AML-193 (cell line): Measurements from ENCODE around the gene ACAP3.

Experiments
- DNase-seq, 2 experiments: peaks; one replicate each; lab custom pipeline; 2025; lab: John Stamatoyannopoulos, UW

The ACAP3 gene

GRCh38 chr1:1307923-1308755, at the start of gene ACAP3, which contains the start of gene PUSL1:
Gene ACAP3, minus strand, starts transcription at chr1:1307930. Its CDS starts 115 bp downstream, at chr1:1307815.
Gene PUSL1, plus strand, starts transcription at chr1:1308597. Its CDS starts 47 bp downstream, at chr1:1308644.
- DNase-seq, result peak; percentile 87

GRCh38 chr1:1356796-1357401, 49.2 kb upstream of the ACAP3 start:
- DNase-seq, result no peak

- DNase-seq, result no peak
Observed at GRCh38 chr1:1356166-1356795, 48.6 kb upstream of the ACAP3 start.

- no peak for DNase-seq
Observed at GRCh38 chr1:1355416-1355815, 47.7 kb upstream of the ACAP3 start.

- DNase-seq, result no peak
Observed at GRCh38 chr1:1354271-1355247, 46.8 kb upstream of the ACAP3 start.

GRCh38 chr1:1353389-1354151, 45.8 kb upstream of the ACAP3 start:
- no peak for DNase-seq

GRCh38 chr1:1352786-1353388, 45.2 kb upstream of the ACAP3 start:
- DNase-seq, result no peak

GRCh38 chr1:1351511-1352427, 44.0 kb upstream of the ACAP3 start:
- DNase-seq, result no peak

GRCh38 chr1:1349256-1350012, 41.7 kb upstream of the ACAP3 start, which contains the start of gene DVL1:
Gene DVL1, minus strand, starts transcription at chr1:1349418. Its CDS starts 353 bp downstream, at chr1:1349065.
- DNase-seq, result peak; percentile 5 to 14

GRCh38 chr1:1348420-1349255, 40.9 kb upstream of the ACAP3 start:
- DNase-seq, result no peak

GRCh38 chr1:1347663-1348419, 40.1 kb upstream of the ACAP3 start:
- DNase-seq, result no peak

GRCh38 chr1:1347026-1347595, 39.4 kb upstream of the ACAP3 start:
- no peak for DNase-seq

GRCh38 chr1:1346501-1346890, 38.8 kb upstream of the ACAP3 start:
- DNase-seq, result no peak

- DNase-seq, result no peak
Observed at GRCh38 chr1:1345860-1346500, 38.2 kb upstream of the ACAP3 start.

- DNase-seq, result no peak
Observed at GRCh38 chr1:1345384-1345783, 37.7 kb upstream of the ACAP3 start.
